ENCODE measurements around the gene PDGFA. TPM values are rescaled to one million over a fixed set of nuclear protein-coding genes. Genes with fewer than 3 reads are reported as not detected.

The PDGFA gene
- total RNA-seq, 4 donors from 2014 or later: 16.2 to 41.6 (median 22.0) TPM

GRCh38 chr7:525740-526139 lies 6.1 kb upstream of the PDGFA start:
- DNase-seq (ENCODE audit: low spot score in 2 of 2): no peak
- Histone ChIP-seq H3K4me1 (peaks cover 21% of the 10 kb centered on the region), H3K36me3 (no peaks in the 10 kb centered on the region), H3K27me3 (peaks cover 42% of the 10 kb centered on the region), H3K9me3 (no peaks in the 10 kb centered on the region), H3K27ac (no peak overlapping the region), H3K4me3 (no peak overlapping the region)
- 58% methylated on average over 11 of the region's 12 CpGs for whole genome bisulfite sequencing
- no peak for TF ChIP-seq POLR2A (IDR thresholded peaks at IDR 0.05)
- no peak for TF ChIP-seq POLR2AphosphoS5 (IDR thresholded peaks at IDR 0.05)

GRCh38 chr7:524800-525199 lies 5.2 kb upstream of the PDGFA start:
- Histone ChIP-seq H3K36me3 (no peaks in the 10 kb centered on the region), H3K27ac (no peak overlapping the region), H3K9me3 (no peaks in the 10 kb centered on the region), H3K4me3 (no peak overlapping the region), H3K4me1 (peaks cover 31% of the 10 kb centered on the region), H3K27me3 (peaks cover 39% of the 10 kb centered on the region)
- TF ChIP-seq EP300 (IDR thresholded peaks at IDR 0.05): no peak
- TF ChIP-seq POLR2AphosphoS5 (IDR thresholded peaks at IDR 0.05): no peak
- WGBS: 90% methylated on average over 8 of the region's 9 CpGs
- no peak for DNase-seq (ENCODE audit: low spot score in 2 of 2)

GRCh38 chr7:523347-524336 lies 4.0 kb upstream of the PDGFA start:
- Histone ChIP-seq H3K27me3 (peaks cover 35% of the 10 kb centered on the region), H3K4me3 (no peak overlapping the region), H3K36me3 (no peaks in the 10 kb centered on the region), H3K4me1 (peaks cover 36% of the 10 kb centered on the region), H3K27ac (no peak overlapping the region), H3K9me3 (no peaks in the 10 kb centered on the region)
- DNase-seq (ENCODE audit: low spot score in 2 of 2): no peak
- no peak for TF ChIP-seq POLR2A (IDR thresholded peaks at IDR 0.05)
- TF ChIP-seq CTCF (IDR thresholded peaks at IDR 0.05): no peak
- no peak for TF ChIP-seq POLR2AphosphoS5 (IDR thresholded peaks at IDR 0.05)
- no peak for TF ChIP-seq EP300 (IDR thresholded peaks at IDR 0.05)
- whole genome bisulfite sequencing: 74% methylated on average over 25 of the region's 28 CpGs

GRCh38 chr7:522951-523314 lies 3.3 kb upstream of the PDGFA start:
- Histone ChIP-seq H3K36me3 (no peaks in the 10 kb centered on the region), H3K4me3 (peak overlapping the region; percentile 51), H3K9me3 (no peaks in the 10 kb centered on the region), H3K27ac (no peak overlapping the region), H3K27me3 (peaks cover 35% of the 10 kb centered on the region), H3K4me1 (peaks cover 43% of the 10 kb centered on the region)
- no peak for TF ChIP-seq CTCF (IDR thresholded peaks at IDR 0.05)
- 70% methylated on average over 8 of the region's 21 CpGs for WGBS
- DNase-seq (ENCODE audit: low spot score in 2 of 2): no peak

GRCh38 chr7:522071-522950 lies 2.7 kb upstream of the PDGFA start:
- peaks cover 35% of the 10 kb centered on the region for H3K27me3 ChIP-seq
- peaks cover 49% of the 10 kb centered on the region for H3K4me1 ChIP-seq
- no peak for DNase-seq (ENCODE audit: low spot score in 2 of 2)
- H3K9me3 ChIP-seq: no peaks in the 10 kb centered on the region
- 3% methylated on average over 8 of the region's 91 CpGs for WGBS
- H3K36me3 ChIP-seq: no peaks in the 10 kb centered on the region
- H3K4me3 ChIP-seq: peak overlapping the region; percentile 51
- H3K27ac ChIP-seq: no peak overlapping the region
- no peak for TF ChIP-seq POLR2A (IDR thresholded peaks at IDR 0.05)
- TF ChIP-seq EP300 (IDR thresholded peaks at IDR 0.05): no peak
- TF ChIP-seq POLR2AphosphoS5 (IDR thresholded peaks at IDR 0.05): no peak
- TF ChIP-seq CTCF (IDR thresholded peaks at IDR 0.05): no peak
